Hematopoietic multipotent progenitor cell treated with erythropoietin and hydrocortisone succinate and interleukin-3 and kit ligand, for 4 days (in vitro differentiated cells): ENCODE measurements around the gene ORAI1.
"Not testable (repeated sequence)": the region's sequence is repeated elsewhere in the genome, so short reads cannot be mapped to it uniquely, and the experiment has no call there.

ENCODE experiments used
- DNase-seq: peaks from one replicate; pipeline ENCODE4 v3.0.0-alpha.2; 2015

The ORAI1 gene

DNA sequence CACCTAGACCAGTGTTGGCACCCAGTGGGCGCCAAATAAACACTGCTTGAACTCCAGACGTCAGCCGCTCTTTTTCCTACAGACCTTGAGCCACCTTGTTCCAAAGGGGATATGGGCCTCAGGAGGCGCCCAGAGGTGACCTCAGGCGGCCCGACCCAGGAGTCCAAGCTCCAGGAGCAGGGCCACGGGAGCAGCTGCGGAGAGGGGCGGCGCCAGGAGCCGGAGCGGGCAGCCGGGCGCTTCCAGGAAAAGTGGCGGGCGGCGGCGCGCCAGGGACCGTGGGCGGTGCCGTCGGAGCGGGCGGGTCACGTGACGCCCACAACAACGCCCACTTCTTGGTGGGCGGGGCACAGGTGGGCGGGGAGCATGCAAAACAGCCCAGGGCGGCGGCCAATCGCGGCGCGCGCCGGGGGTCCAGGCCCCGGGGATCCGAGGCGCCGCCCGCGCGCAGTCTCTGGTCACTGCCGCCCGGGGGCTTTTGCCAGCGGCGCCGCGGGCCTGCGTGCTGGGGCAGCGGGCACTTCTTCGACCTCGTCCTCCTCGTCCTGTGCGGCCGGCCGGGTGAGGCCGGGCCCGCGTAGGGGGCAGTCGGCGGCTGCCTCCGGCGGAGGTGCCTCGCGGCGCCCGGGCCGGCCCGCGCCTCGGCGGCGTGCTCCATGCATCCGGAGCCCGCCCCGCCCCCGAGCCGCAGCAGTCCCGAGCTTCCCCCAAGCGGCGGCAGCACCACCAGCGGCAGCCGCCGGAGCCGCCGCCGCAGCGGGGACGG, at the start of gene ORAI1:
ORAI1 (plus strand) TSS at position 444 of the 766 bp plus-strand sequence.
- DNase-seq = peak; percentile 97

- DNase-seq = no peak
Measured at GRCh38 chr12:121576851-121577391, 49.4 kb upstream of the ORAI1 start.

GRCh38 chr12:121577443-121578180, 48.7 kb upstream of the ORAI1 start:
- no peak for DNase-seq

DNA sequence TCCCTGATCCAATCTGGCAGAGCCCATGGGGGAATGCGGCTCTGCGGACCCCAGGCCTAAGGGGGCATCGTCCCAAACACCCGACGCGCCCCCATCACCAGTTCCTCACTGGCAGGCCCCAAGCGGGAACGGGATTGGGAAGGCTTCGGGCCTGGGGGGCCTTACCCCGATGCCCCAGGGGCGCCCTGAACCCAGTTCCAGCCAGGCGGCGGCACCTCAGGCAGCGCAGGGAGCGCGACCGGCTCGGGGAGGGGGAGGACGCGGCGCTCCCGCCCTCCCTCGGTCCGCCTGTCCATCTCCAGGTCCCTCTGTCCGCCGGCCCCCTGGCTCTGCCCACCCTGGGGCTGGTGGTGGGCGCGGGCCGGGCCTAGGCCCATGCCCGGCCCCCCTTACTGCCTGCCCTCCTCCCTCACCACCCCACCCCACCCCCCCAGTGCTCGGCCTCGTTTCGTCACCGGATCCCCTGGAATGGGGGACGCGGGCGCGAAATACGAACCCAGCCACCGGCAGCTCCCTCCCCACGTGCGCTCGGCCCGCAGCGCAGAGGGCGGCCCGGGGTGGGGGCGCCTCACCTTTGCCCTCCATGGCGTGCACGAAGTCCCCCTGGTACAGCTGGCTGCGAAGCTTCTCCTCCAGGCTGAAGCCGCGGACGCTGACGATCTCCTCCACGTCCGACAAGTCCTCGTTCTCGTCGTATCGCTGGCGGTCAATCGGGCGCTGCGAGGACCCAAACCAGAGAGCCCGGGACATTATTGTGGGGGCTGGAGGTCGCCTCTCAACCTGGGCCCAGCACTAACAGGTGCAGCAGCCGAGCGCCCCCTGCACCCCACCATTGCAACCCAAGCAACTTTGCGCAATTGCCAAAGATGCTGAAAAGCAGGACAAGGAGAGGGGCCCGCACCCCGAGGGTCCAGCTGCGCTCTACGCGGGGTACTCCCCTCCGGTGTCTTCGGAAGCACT, 47.8 kb upstream of the ORAI1 start:
- DNase-seq = peak; percentile 44

DNA sequence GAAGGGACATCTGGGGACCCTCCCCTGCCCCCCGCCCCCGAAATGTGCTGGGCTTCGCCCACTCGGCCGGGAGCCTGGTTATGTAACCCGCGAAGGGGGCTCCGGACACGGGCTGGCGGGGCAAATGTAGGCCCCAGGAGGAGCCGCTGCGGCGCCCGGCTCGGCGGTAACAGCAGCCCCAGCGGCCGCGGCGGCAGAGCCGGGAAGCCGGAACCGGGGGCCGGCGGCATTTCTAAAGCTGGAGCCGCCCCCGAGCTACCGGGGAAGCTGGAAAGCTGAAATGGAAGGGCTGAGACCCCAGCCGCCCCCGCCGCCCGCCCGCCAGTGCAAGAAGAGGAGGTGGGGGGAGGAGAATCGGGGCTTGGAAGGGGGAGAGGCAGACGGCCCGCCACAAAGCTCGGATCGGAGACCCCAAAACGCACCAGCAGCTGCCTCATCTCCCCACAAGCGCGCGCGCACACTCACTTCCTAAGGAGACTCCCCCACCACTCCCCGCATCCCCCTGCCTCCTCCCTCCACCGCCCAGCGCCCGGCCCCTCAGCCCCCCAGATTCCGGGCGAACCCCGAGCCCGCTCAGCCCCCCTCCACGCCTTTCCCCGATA, 47.0 kb upstream of the ORAI1 start:
- DNase-seq = peak; percentile 77

DNA sequence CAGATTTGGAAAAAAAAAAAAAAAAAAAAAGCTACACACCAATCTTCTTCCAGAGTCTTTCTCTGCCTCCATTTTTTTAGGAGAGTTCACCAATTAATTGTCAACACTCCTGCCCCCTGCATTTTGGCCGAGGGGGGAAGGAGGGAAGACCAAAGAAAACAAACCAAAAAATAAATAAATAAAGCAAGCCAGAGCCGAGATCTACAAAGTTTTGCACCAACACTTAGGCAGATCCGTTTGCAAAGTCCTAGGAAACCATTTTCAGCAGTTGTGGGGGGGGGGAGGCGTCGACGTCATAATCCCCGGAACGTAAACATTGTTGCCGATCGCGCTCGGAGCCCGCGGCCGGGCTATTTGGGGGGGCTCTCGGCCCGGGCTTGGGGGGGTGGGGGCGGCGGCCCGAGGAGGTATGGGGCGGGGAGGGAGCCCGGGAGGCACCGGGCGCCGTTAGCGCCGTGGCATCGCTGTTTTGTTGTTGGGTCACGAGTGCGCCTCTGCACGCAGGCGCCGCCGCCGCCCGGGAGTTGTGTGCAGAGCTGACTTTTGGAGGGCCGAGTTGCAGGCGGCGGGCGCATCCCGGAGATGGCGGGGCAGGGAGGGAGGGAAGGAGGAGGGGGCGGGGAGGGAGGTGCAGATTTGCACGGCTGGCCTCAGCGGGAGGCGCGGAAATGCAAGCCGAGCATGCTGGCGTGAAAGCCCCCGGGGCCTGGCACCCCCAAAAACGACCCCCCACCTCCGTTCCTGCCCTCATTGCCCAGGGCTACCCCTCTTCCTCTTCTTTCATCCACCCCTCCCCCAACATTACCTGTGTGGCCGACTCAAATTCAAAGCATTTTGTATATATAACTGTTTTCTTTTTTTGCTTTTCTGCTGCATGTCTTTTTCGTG, 46.1 kb upstream of the ORAI1 start:
- DNase-seq = peak; percentile 86

DNA sequence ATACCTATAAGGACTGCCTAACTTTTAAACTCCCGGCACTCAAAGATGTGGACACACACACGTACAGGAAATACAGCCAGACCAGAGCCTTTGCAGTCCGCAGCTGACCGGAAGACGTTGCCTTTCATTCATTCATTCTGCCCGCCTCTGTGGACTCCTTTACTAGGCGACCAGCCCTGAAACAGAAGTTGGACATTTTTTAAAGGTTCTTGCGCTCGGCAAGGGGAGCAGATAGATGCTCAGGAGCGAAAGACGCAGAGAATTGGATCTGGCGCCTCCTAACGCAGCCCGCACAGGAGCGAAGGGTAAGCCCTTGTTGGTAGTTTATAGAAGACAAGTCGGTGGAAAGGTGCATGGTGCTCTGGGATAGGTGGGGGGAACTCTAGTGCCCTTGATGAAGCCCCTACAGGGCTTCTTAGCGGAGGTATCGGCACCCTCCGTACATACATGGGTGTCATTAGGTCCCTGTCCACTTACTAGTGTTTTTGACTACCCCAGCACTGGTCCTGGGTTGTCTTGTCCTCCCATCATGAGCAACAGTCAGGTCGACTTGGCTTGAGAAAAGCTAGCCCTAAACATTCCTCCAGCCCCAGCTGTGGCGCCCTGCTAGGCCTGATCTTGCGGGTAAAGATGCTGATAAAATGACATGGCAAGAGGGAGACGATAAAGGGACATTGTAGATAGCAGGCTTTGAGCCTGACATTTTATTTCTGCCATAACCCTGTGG, 45.2 kb upstream of the ORAI1 start, which contains the start of gene KDM2B:
KDM2B (minus strand) TSS at position 65 of the 727 bp plus-strand sequence. CDS start 112 bp downstream, outside the sequence.
- DNase-seq = peak; percentile 58

DNA sequence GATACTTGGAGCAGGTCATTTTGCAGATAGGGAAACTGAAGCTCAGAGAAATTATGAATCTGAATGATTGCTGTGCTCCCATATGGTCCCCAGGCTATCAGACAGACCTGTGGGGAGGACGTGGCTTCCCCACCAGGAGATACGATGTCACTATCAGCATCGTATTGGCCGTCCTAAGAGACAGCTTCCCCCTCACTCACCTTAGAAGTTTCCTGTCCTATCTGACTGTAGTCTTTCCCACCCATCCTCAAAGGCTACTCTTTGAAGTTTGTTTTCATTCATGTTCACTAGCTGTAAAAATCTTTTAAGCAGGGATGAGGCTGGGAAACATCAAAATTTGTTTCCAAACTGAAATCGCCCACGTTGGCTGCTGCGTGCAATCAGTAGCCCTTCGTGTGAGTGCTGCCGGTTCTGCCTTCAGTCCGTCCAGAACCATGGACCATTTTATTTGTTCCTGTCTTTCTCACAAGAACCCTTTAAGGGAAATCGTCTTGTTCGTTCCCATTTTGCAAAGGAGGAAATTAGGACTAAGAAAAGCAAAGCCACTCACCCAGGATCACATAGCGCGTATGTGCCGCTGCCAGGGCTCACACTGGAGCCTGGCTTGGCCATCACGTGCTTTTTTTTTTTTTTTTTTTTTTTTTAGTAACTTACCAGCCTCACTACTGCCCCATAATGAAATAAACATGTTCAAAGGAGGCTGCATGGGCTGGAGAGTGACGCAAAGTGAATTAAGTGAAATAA, 44.5 kb upstream of the ORAI1 start:
- DNase-seq = peak; percentile 72

DNA sequence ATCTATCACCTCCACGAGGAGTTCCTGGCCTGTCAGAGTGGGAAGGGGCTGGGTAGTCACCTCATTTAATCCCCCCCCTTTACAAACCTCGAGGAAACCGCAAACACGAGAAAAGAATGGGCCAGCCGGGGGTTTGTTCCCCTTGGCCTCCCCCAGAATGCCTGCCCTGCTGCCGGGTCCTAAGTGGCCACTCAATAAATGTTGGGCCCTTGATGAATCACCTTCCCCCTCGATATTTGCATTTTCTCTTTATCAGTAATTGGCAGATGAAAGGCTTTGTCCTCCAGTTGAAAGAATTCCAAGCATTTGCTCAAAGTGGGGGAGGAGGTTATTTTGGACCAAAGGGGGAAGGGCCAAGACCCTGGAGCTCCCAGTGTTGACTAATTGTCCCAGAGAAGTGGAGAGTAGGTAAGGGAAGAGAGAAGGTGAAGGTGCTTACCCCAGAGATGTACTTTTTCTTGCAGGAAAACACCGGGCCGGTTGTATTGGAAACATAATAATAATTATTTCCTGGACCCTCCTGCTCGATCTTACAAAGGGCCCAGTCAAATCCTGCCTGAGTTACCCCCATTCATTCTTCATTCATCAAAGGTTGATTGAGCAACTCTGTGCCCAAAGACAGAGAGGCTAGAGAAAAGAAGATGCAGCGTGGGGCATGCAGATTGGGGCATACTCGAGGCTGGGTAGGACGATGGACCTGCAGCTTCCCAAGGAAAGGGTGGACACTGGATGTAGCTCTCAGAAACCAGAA, 43.6 kb upstream of the ORAI1 start:
- peak; percentile 58 for DNase-seq

- not testable (repeated sequence) for DNase-seq
Measured at GRCh38 chr12:121583334-121583661, 43.0 kb upstream of the ORAI1 start.

DNA sequence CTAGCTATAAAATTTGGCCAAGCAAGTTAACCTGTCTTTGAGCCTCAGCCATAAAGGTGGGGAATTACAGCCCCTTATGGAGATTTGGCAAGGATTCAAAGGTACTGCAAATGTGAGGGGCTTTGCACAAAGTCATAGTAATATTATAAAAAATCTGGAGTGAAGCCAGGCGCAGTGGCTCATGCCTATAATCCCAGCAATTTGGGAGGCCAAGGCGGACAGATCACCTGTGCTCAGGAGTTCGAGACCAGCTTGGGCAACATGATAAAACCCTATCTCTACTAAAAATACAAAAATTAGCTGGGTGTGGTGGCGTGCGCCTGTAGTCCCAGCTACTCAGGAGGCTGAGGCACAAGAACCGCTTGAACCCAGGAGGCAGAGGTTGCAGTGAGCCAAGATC, 41.4 kb upstream of the ORAI1 start:
- peak; percentile 27 for DNase-seq

GRCh38 chr12:121590476-121591143, 35.7 kb upstream of the ORAI1 start:
- DNase-seq = peak; percentile 47

- no peak for DNase-seq
Measured at GRCh38 chr12:121592320-121592719, 34.0 kb upstream of the ORAI1 start.

DNA sequence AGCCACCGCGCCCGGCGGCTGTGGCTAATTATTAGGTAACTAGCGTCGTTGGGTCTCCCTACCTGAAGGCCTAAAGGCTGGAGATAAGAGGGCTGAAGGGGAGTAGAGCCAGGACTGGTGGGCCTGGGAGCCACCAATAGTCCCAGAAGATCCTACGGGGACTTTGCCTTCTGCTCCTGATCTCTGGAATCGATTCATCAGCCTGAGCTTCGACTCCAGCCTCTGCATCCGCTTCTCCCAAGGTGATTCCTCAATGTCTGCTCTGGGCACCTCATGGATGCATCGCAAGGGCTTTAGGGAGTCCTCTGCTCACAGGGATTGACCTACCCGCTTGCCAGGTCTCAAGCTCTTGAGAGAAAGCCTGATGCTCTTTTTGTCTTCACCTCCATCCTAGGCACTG, 30.8 kb upstream of the ORAI1 start:
- DNase-seq = no peak

DNA sequence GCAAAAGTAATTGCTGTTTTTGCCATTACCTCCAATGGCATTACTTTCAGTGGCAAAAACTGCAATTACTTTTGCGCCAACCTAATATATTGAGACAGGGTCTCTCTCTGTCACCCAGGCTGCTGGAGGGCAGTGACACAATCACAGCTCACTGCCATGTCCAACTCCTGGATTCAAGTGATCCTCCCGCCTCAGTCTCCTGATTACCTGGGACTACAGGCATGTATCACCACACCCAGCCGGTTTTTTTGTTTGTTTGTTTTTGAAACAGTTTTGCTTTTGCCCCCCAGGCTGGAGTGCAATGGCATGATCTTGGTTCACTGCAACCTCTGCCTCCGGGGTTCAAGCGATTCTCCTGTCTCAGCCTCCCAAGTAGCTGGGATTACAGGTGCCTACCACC, 29.8 kb upstream of the ORAI1 start:
- DNase-seq = no peak

DNA sequence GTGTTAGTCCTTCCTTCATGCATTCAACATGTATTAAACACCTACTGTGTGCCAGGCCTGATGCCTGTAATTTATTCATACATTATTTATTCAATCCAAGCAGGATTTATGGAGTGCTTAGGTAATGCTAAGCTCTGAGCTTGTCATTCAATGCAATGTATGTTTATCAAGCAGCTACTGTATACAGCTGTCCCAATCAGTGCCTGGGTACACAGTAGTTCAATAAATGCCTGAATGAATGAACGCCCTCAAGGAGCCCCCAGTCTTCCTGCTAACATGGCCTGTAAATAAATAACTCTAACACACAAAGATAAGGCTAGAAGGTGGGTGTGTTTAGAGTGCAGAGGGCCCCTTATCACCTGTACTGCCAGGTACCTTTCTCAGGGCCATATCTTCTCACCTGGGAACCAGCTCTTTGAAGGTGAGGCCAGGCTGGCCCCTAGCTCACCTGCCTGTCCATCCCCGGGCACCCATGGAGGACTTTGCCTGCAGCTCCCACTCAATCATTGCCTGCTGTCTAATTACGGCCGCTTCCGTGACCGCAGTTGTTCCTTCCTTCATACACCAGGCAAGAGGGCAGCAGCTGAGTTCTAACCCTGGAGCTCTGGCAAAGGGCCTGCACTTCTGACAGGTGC, 25.5 kb upstream of the ORAI1 start:
- no peak for DNase-seq

DNA sequence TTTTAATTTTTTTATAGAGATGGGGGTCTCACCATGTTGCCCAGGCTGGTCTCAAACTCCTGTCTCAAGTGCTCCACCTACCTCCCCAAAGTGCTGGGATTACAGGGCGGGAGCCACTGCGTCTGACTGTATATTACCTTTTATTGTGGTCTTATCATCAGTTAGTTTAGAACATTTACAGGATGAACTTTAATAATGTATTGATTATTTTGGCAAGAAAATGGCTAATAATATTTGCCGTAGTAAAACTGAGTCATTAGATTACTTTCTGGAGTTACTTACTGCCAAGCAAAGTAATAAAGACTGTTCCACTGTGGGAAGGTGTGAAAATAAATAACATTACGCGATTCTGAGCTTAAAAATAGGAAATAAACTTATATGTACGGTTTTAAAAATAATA, 23.6 kb upstream of the ORAI1 start:
- no peak for DNase-seq

DNA sequence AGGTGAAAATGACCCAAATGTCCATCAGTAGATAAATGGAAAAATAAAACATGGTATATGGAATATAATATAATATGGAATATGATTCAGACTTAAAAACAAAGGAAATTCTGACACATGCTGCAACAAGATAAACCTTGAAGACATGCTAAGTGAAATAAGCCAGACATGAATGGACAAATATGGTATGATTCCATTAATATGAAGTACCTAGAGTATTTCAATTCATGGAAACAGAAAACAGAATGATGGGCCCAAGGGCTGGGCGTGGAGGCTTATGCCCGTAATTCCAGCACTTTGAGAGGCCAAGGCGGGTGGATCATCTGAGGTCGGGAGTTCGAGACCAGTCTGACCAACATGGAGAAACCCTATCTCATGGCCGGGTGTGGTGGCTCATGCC, 22.7 kb upstream of the ORAI1 start:
- DNase-seq = no peak
